Esophagus squamous epithelium (tissue), 4 donors: ENCODE results near the gene LRRC38.

Experiments
- POLR2A ChIP-seq, 4 donors: fragments of 450-650 bp; IDR thresholded peaks; one replicate each; pipeline ENCODE4 v1.6.1; 2017; ENCODE audit warnings: antibody characterized with exemption in 4 of 4, mild to moderate bottlenecking in 4 of 4, moderate library complexity in 3 of 4
- TF ChIP-seq, protein P1 (sequence below), 6 experiments: fragments of 450-650 bp in 4 of 6; fragments of 200-600 bp in 2 of 6; sonication (generic) in 2 of 6; IDR thresholded peaks; one replicate each; pipeline ENCODE4 v1.5.1; 2016 to 2019; ENCODE audit warnings: antibody characterized with exemption in 6 of 6, mild to moderate bottlenecking in 4 of 6, moderate library complexity in 4 of 6

DNA sequence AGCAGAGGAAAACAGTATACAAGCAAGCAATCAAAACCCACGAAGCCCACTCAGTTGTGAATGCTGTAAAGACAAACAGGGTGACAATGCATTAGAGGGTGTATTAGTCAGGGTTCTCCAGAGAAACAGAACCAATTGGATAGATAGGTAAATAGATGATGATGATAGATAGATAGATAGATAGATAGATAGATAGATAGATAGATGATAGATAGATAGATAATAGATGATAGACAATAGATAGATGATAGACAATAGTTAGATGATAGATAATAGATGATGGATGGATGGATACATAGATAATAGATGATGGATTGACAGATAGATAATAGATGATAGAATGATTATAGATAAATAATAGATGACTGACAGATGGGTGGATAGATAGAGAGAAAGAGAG lies 48.3 kb downstream of the LRRC38 start:
- TF ChIP-seq, protein P1, sequence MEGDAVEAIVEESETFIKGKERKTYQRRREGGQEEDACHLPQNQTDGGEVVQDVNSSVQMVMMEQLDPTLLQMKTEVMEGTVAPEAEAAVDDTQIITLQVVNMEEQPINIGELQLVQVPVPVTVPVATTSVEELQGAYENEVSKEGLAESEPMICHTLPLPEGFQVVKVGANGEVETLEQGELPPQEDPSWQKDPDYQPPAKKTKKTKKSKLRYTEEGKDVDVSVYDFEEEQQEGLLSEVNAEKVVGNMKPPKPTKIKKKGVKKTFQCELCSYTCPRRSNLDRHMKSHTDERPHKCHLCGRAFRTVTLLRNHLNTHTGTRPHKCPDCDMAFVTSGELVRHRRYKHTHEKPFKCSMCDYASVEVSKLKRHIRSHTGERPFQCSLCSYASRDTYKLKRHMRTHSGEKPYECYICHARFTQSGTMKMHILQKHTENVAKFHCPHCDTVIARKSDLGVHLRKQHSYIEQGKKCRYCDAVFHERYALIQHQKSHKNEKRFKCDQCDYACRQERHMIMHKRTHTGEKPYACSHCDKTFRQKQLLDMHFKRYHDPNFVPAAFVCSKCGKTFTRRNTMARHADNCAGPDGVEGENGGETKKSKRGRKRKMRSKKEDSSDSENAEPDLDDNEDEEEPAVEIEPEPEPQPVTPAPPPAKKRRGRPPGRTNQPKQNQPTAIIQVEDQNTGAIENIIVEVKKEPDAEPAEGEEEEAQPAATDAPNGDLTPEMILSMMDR (IDR thresholded peaks at IDR 0.05) = no peak
- no peak for TF ChIP-seq POLR2A (IDR thresholded peaks at IDR 0.05)
